ENCODE results near the gene PCNX1.

The PCNX1 gene

GRCh38 chr14:70956511-70956910 is 49.3 kb downstream of the PCNX1 start:
- DNase-seq (ENCODE audit: low read depth in 1 of 2, low spot score in 1 of 2): no peak

- DNase-seq (ENCODE audit: low read depth in 1 of 2, low spot score in 1 of 2): no peak
Measured at GRCh38 chr14:70957710-70958109, 50.5 kb downstream of the PCNX1 start.

- no peak for DNase-seq (ENCODE audit: low read depth in 1 of 2, low spot score in 1 of 2)
Measured at GRCh38 chr14:70962935-70963334, 55.7 kb downstream of the PCNX1 start.

- no peak for DNase-seq (ENCODE audit: low read depth in 1 of 2, low spot score in 1 of 2)
Measured at GRCh38 chr14:70964492-70964891, 57.2 kb downstream of the PCNX1 start.

GRCh38 chr14:70971560-70971959 is 64.3 kb downstream of the PCNX1 start:
- DNase-seq (ENCODE audit: low read depth in 1 of 2, low spot score in 1 of 2): no peak

GRCh38 chr14:70972107-70972976 is 65.1 kb downstream of the PCNX1 start:
- peak; percentile 73 to 78 for DNase-seq (ENCODE audit: low read depth in 1 of 2, low spot score in 1 of 2)

GRCh38 chr14:70976591-70976990 is 69.3 kb downstream of the PCNX1 start:
- DNase-seq (ENCODE audit: low read depth in 1 of 2, low spot score in 1 of 2): no peak

- no peak for DNase-seq (ENCODE audit: low read depth in 1 of 2, low spot score in 1 of 2)
Measured at GRCh38 chr14:70981000-70981952, 74.0 kb downstream of the PCNX1 start.

GRCh38 chr14:70982200-70982599 is 74.9 kb downstream of the PCNX1 start:
- no peak for DNase-seq (ENCODE audit: low read depth in 1 of 2, low spot score in 1 of 2)

GRCh38 chr14:70987041-70987440 is 79.8 kb downstream of the PCNX1 start:
- no peak for DNase-seq (ENCODE audit: low read depth in 1 of 2, low spot score in 1 of 2)

- DNase-seq (ENCODE audit: low read depth in 1 of 2, low spot score in 1 of 2): no peak
Measured at GRCh38 chr14:70988452-70988851, 81.2 kb downstream of the PCNX1 start.

- DNase-seq (ENCODE audit: low read depth in 1 of 2, low spot score in 1 of 2): no peak
Measured at GRCh38 chr14:70993931-70994330, 86.7 kb downstream of the PCNX1 start.

- DNase-seq (ENCODE audit: low read depth in 1 of 2, low spot score in 1 of 2): no peak
Measured at GRCh38 chr14:70995211-70995610, 88.0 kb downstream of the PCNX1 start.

- DNase-seq (ENCODE audit: low read depth in 1 of 2, low spot score in 1 of 2): no peak
Measured at GRCh38 chr14:70995671-70996070, 88.4 kb downstream of the PCNX1 start.

- DNase-seq (ENCODE audit: low read depth in 1 of 2, low spot score in 1 of 2): no peak
Measured at GRCh38 chr14:70999117-70999516, 91.9 kb downstream of the PCNX1 start.

GRCh38 chr14:71000091-71000490 is 92.8 kb downstream of the PCNX1 start:
- DNase-seq (ENCODE audit: low read depth in 1 of 2, low spot score in 1 of 2): no peak

GRCh38 chr14:71001742-71002141 is 94.5 kb downstream of the PCNX1 start:
- DNase-seq (ENCODE audit: low read depth in 1 of 2, low spot score in 1 of 2): no peak

GRCh38 chr14:71003156-71003555 is 95.9 kb downstream of the PCNX1 start:
- DNase-seq (ENCODE audit: low read depth in 1 of 2, low spot score in 1 of 2): no peak

GRCh38 chr14:71004481-71004880 is 97.2 kb downstream of the PCNX1 start:
- no peak for DNase-seq (ENCODE audit: low read depth in 1 of 2, low spot score in 1 of 2)

- DNase-seq (ENCODE audit: low read depth in 1 of 2, low spot score in 1 of 2): no peak
Measured at GRCh38 chr14:71005076-71005475, 97.8 kb downstream of the PCNX1 start.

GRCh38 chr14:71006200-71006563 is 98.9 kb downstream of the PCNX1 start:
- DNase-seq (ENCODE audit: low read depth in 1 of 2, low spot score in 1 of 2): no peak

- DNase-seq (ENCODE audit: low read depth in 1 of 2, low spot score in 1 of 2): no peak
Measured at GRCh38 chr14:71011479-71011878, 104.2 kb downstream of the PCNX1 start.
